Cortex of kidney (tissue), 1 donor: Measurements from ENCODE around the gene DBF4B.
"Not testable (repeated sequence)": the region's sequence is repeated elsewhere in the genome, so short reads cannot be mapped to it uniquely, and the experiment has no call there.

ENCODE experiments used
- DNase-seq: peaks from one replicate; lab custom pipeline; 2025; lab: John Stamatoyannopoulos, UW

DBF4B gene, protein sequence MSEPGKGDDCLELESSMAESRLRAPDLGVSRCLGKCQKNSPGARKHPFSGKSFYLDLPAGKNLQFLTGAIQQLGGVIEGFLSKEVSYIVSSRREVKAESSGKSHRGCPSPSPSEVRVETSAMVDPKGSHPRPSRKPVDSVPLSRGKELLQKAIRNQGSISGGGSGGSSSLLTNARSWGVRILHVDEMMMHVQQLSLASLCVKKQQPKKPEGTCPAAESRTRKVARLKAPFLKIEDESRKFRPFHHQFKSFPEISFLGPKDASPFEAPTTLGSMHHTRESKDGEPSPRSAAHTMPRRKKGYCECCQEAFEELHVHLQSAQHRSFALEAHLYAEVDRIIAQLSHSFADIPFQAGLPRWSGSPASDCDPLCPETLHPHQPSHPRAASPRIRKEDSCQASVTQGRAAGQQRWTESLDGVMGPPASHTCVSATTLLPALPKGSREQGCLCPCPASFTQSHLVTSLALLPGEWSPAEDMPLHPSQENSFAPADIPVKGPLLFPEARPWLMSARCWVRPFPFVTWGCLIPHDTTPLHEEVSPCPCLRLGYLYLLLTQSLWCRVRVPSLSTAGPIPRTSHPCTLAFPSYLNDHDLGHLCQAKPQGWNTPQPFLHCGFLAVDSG

DNA sequence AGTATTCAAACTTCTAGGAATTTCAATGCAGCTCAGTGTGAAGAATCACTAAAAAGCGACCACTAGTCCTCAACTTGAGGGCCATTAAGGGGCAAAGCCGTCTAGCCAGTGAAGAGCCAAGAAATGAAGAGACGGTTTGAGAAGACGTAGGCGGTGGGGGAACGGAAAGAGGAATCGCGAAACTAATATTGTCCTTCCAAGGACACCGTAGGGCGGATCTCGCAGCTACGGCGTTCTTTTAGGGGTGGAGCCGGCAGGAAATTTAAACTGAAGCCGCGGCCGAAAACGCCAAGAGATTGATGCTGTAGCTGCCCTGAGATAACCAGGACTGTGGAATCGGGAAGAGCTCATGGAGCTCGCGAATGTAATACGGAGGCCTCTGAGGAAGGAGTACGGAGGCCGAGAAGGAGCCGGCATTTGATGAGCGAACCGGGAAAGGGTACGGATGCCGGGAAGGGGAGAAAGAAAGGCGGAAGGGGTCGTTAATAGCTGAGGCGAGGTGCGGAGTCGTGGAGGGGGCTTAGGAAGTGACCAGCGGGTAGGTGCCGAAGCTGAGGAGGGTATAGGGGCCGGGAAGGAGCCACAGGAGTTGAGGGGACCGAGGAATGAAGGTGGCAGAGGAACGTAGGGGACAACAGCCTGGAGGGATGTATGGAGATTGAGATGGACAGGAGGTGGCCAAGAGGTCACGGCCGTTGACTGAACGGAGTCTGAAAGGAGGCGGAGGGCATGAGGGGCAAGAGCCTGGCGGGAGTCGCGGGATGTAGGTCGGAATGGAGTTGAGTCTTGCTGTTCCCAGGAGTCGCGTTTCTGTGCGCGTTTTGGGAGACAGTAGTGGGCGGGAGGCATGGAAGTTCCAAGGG lies at the start of gene DBF4B:
DBF4B (plus strand) TSS at position 265 of the 863 bp plus-strand sequence; CDS start at position 421, 156 bp downstream.
- no peak for DNase-seq

DNA sequence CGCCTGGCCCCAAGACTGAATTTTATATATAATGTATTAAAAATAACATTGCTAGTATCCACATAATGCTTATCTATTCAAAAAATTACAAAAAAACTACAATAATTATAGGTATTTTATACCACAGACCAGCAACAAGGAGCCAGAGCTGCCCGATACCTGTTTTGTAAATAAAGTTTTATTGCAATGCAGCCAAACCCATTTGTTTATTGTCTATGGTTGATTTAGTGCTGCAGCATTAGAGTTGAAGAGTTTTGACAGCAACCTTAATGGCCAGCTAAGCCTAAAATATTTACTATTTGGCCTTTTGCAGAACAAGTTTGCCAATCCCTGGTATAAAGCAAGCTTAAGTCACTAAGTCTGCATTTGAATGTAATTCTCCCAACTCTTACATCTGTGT lies 46.6 kb upstream of the DBF4B start:
- DNase-seq: no peak

- DNase-seq: no peak
These were observed 45.4 kb upstream of the DBF4B start for GRCh38 chr17:44663095-44663494.

DNA sequence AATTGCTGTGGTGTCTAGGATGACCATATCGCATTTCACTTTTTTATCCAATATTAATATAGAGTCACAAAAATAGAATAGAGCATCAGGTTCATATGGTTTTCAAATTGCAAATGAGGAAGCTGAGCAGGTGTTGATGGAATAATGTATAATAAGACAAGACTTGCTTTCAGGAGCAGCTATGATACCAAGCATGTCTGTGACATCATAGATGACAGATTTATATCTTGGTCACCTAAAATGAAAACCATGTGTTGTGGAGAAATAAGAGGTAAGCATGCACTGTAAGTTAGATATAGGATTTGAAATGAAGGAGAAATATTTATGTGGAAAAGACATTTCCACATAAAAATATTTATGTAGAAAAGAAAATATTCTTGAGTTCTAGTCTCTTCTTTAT lies 43.6 kb upstream of the DBF4B start:
- DNase-seq: no peak

DNA sequence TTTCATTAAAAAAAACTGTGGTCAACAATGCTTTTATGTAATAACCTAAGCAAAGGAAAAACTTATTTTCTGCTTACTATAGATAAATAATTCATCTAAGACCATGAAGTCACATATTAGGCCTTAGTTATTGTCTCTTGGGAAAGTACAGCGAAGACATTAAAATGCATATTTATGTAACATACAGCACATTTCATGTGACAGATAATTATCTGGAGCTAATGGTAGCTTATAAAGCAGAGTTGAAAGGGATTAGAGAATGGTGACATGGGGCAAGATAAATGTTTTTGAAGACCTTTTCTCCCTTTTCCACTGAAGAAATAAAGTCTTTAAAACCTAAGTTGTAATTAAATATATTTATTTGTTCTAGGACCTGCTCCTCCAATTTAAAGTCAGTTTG lies 42.5 kb upstream of the DBF4B start:
- DNase-seq: no peak

- no peak for DNase-seq
These were observed 35.9 kb upstream of the DBF4B start for GRCh38 chr17:44672479-44673093.

DNA sequence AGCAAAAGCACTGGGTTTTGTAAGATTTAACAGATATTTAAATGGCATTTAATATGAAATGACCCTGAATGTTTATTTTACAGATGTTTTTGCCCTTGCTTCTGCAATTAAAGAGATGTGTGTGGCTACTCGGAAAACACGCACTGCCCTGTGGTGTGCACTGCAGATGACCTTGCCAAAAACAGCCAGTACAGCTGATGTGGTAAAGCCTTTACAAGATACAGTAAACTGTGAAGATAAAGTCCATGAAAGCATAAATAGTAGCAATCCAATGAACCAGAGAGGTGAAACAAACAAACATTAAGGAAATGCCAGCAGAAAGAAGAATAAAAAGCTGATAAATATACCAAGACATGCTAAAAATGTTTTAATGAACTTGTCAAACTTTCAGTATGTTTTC lies 34.6 kb upstream of the DBF4B start:
- no peak for DNase-seq

DNA sequence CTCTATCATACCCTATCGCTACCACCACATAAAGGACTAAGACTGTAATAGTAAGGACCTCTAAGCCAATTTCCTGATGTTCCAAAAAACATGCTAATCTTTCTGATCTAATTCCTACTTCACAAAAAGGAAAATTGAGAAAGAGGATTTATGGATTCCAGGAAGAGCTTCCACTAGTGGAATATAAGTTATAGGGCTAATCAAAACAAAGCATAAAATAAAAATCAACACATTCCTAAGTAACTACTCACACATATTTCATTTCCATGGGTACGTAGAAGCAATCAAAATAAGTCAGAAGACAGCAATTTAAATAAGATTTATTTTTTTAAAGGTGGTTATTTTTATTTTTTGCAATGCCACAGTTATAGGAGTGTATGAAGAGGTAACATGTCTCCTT lies 31.3 kb upstream of the DBF4B start:
- no peak for DNase-seq

DNA sequence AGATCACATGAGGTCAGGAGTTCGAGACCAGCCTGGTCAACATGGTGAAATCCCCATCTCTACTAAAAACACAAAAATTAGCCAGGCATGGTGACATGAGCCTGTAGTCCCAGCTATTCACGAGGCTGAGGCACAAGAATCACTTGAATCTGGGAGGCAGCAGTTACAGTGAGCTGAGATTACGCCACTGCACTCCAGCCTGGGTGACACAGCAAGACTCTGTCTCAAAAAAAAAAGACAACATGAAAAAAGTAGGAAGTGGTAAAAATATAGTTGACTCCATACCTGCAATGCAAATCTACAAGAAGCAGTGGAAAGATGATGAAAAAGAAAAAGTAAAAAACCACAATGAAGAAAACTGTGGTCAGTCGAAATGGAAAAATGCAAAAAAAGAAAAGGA lies 25.2 kb upstream of the DBF4B start:
- DNase-seq: not testable (repeated sequence)

GRCh38 chr17:44687756-44688155 lies 20.7 kb upstream of the DBF4B start:
- DNase-seq: no peak

- no peak for DNase-seq
These were observed 20.3 kb upstream of the DBF4B start for GRCh38 chr17:44688200-44688599.

GRCh38 chr17:44688675-44689476 lies 19.6 kb upstream of the DBF4B start:
- DNase-seq: no peak

- DNase-seq: no peak
These were observed 18.8 kb upstream of the DBF4B start, which contains the start of gene CCDC43 for GRCh38 chr17:44689477-44690217. Gene CCDC43, minus strand, starts transcription at chr17:44689776. Its CDS starts 23 bp downstream, at chr17:44689753.

DNA sequence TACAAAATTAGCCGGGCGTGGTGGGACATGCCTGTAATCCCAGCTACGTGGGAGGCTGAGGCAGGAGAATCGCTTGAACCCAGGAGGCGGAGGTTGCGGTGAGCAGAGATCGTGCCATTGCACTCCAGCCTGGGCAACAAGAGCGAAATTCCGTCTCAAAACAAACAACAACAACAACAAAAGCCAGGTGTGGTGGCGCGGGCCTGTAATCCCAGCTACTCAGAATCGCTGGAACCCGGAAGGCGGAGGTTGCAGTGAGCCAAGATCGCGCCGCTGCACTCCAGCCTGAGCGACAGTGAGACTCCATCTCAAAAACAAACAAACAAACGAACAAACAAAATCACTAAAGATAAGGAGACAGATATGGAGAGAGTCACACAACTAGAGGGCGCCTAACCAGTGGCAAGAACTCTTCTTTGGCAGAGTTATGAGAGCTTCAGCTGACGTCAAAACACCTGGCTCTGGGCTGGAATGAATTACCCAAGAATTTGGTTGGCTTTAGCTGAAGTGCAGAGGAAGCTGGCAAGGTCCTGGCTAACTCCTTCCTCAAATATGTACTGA lies 17.6 kb upstream of the DBF4B start:
- not testable (repeated sequence) for DNase-seq

- no peak for DNase-seq
These were observed 14.9 kb upstream of the DBF4B start for GRCh38 chr17:44693609-44694008.

- not testable (repeated sequence) for DNase-seq
These were observed 8.2 kb upstream of the DBF4B start for GRCh38 chr17:44700288-44700687.

GRCh38 chr17:44707755-44708400 lies 587 bp upstream of the DBF4B start:
- no peak for DNase-seq

DNA sequence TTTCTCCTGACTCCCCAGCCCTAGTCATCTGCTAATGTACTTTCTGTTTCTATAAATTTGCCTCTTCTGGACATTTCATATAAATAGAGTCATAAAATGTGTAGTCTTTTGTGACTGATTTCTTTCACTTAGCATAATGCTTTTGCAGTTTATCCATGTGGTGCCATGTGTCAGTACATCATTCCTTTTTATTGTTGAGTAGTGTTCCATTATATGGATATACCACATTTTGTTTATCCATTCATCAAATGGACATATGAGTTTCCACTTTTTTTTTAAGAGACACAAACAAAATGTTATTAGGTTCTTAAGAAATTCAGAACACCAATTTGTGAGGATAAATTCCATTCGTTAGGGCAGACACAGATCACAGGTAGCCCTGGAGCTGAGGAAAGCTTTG lies 11.0 kb downstream of the DBF4B start:
- no peak for DNase-seq

DNA sequence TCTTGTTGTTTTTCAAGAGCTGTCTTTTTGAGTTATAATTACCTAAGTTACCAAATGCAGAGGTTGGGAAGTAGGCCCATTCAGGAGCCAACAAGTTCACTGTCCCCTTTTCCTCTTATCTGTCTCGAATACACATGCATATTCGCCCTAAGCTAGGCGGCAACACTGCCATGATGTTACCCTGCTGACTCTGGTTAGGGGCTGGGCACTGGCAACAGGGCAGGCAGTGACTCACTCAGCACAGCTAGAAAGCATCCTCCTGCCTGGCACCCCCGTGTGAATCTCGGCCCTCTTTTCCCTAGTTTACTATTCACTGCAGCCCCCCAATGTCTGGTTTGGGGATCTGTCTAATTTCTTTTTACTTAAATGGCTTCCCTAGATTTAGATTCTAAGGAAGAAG lies 13.8 kb downstream of the DBF4B start:
- no peak for DNase-seq

GRCh38 chr17:44726121-44726520 lies 17.7 kb downstream of the DBF4B start:
- not testable (repeated sequence) for DNase-seq
